DOHH2 (cell line): Measurements from ENCODE around the gene UNC13A.

ENCODE experiments used
- CTCF ChIP-seq: fragments of 200-600 bp; sonication (generic); IDR thresholded peaks from one replicate; pipeline ENCODE4 v1.5.1; 2014; ENCODE audit warnings: antibody characterized with exemption, mild to moderate bottlenecking, low read depth, low read length; ENCODE audit not compliant: poor library complexity, severe bottlenecking
- EZH2phosphoT487 ChIP-seq: fragments of 200-600 bp; sonication (generic); IDR thresholded peaks from 2 replicates; pipeline ENCODE4 v1.6.1; 2017; ENCODE audit warnings: borderline replicate concordance, mild to moderate bottlenecking, antibody characterized with exemption, low read length, moderate library complexity, mixed read lengths

GRCh38 chr19:17624314-17624991 is 63.7 kb downstream of the UNC13A start:
- TF ChIP-seq CTCF (no peak), EZH2phosphoT487 (no peak)
